WTC11 (cell line): ENCODE data around the gene IQCE. TPM values are rescaled to one million over a fixed set of nuclear protein-coding genes. Genes with fewer than 3 reads are reported as not detected.

Experiments
- ATAC-seq: fragments of 200-7000 bp; cut with Tn5 transposase; 2 replicates; pipeline ENCODE4 v1.10.0; 2021; ENCODE audit warnings: mild to moderate bottlenecking, moderate library complexity
- CTCF ChIA-PET: fragments of 300-600 bp; sonication (Branson Sonifier 250); formaldehyde crosslinking; loops from one replicate; lab custom pipeline; 2021; ENCODE audit warnings: antibody characterized with exemption; lab: Charles Lee
- POLR2A ChIA-PET: fragments of 350-600 bp; sonication (Branson Sonifier 250); formaldehyde crosslinking; loops from one replicate; lab custom pipeline; 2021; ENCODE audit warnings: antibody characterized with exemption; lab: Charles Lee
- DNase-seq: peaks from one replicate; pipeline ENCODE4 v3.0.0; 2021; ENCODE audit warnings: low spot score
- H3K27ac Mint-ChIP-seq: 2 replicates; pipeline ENCODE4 v1.8.0; 2021; ENCODE audit warnings: mixed read lengths
- H3K27me3 Mint-ChIP-seq: 2 replicates; pipeline ENCODE4 v1.8.0; 2021; ENCODE audit warnings: low read depth, mild to moderate bottlenecking, moderate library complexity, mixed read lengths
- H3K36me3 Mint-ChIP-seq: 2 replicates; pipeline ENCODE4 v1.8.0; 2021; ENCODE audit warnings: mixed read lengths
- H3K4me1 Mint-ChIP-seq: 2 replicates; pipeline ENCODE4 v1.8.0; 2022; ENCODE audit warnings: mixed read lengths
- H3K4me3 Mint-ChIP-seq: 2 replicates; pipeline ENCODE4 v1.8.0; 2021; ENCODE audit warnings: mild to moderate bottlenecking, moderate library complexity, mixed read lengths
- H3K9me3 Mint-ChIP-seq: 2 replicates; pipeline ENCODE4 v1.8.0; 2021; ENCODE audit warnings: mixed read lengths
- CREM ChIP-seq: sonication (generic); formaldehyde crosslinking; IDR thresholded peaks from 2 replicates; pipeline ENCODE4 v1.8.1; 2022; ENCODE audit warnings: mild to moderate bottlenecking, missing genetic modification reagents, moderate library complexity
- ESRRA ChIP-seq: sonication (generic); formaldehyde crosslinking; IDR thresholded peaks from 2 replicates; pipeline ENCODE4 v1.8.1; 2022; ENCODE audit warnings: mild to moderate bottlenecking, missing genetic modification reagents, borderline replicate concordance
- ETV6 ChIP-seq: sonication (generic); formaldehyde crosslinking; IDR thresholded peaks from 2 replicates; pipeline ENCODE4 v1.8.1; 2022; ENCODE audit warnings: mild to moderate bottlenecking, missing genetic modification reagents
- FOXK1 ChIP-seq: sonication (generic); formaldehyde crosslinking; IDR thresholded peaks from 2 replicates; pipeline ENCODE4 v1.8.0; 2022; ENCODE audit warnings: mild to moderate bottlenecking, moderate library complexity, missing genetic modification reagents
- JUN ChIP-seq: sonication (generic); formaldehyde crosslinking; IDR thresholded peaks from 2 replicates; pipeline ENCODE4 v1.8.0; 2023; ENCODE audit warnings: mild to moderate bottlenecking, missing genetic modification reagents
- NFATC4 ChIP-seq: fragments of 250-450 bp; sonication (Bioruptor Pico); IDR thresholded peaks from 2 replicates; pipeline ENCODE4 v1.9.0; 2021; ENCODE audit warnings: mild to moderate bottlenecking
- SP1 ChIP-seq: sonication (generic); formaldehyde crosslinking; conservative IDR thresholded peaks from 2 replicates; pipeline ENCODE4 v1.8.1; 2022; ENCODE audit warnings: missing genetic modification reagents
- TEAD1 ChIP-seq: sonication (generic); formaldehyde crosslinking; IDR thresholded peaks from 2 replicates; pipeline ENCODE4 v1.8.0; 2022; ENCODE audit warnings: mild to moderate bottlenecking, missing genetic modification reagents
- TEAD4 ChIP-seq: sonication (generic); formaldehyde crosslinking; IDR thresholded peaks from 2 replicates; pipeline ENCODE4 v1.8.0; 2022; ENCODE audit warnings: mild to moderate bottlenecking, missing genetic modification reagents
- ZNF219 ChIP-seq: sonication (generic); formaldehyde crosslinking; IDR thresholded peaks from 2 replicates; pipeline ENCODE4 v1.8.0; 2023; ENCODE audit warnings: missing genetic modification reagents, mild to moderate bottlenecking, borderline replicate concordance
- ZNF416 ChIP-seq: fragments of 250-450 bp; sonication (Bioruptor Pico); IDR thresholded peaks from 2 replicates; pipeline ENCODE4 v1.9.0; 2021; ENCODE audit warnings: mild to moderate bottlenecking, inconsistent platforms
- total RNA-seq: library from RNA; stranded (reverse); gene quantifications from 3 replicates; pipeline ENCODE4 v1.2.3, GENCODE V29; 2021
- TF ChIP-seq, protein P1 (sequence below): sonication (generic); formaldehyde crosslinking; IDR thresholded peaks from 2 replicates; pipeline ENCODE4 v1.8.1; 2022; ENCODE audit warnings: missing genetic modification reagents, borderline replicate concordance
- TF ChIP-seq, protein P2 (sequence below): sonication (generic); formaldehyde crosslinking; IDR thresholded peaks from 2 replicates; pipeline ENCODE4 v1.8.1; 2023; ENCODE audit warnings: mild to moderate bottlenecking, moderate library complexity, missing genetic modification reagents
- TF ChIP-seq, protein P3 (sequence below): sonication (generic); formaldehyde crosslinking; IDR thresholded peaks from 2 replicates; pipeline ENCODE4 v1.8.1; 2022; ENCODE audit warnings: low read depth, mild to moderate bottlenecking, moderate library complexity, missing genetic modification reagents, borderline replicate concordance
- TF ChIP-seq, protein P4 (sequence below): sonication (generic); formaldehyde crosslinking; IDR thresholded peaks from 2 replicates; pipeline ENCODE4 v1.8.1; 2023; ENCODE audit warnings: mild to moderate bottlenecking, missing genetic modification reagents, borderline replicate concordance
- TF ChIP-seq, protein P5 (sequence below): sonication (generic); formaldehyde crosslinking; conservative IDR thresholded peaks from 2 replicates; pipeline ENCODE4 v1.8.1; 2022; ENCODE audit warnings: mild to moderate bottlenecking, missing genetic modification reagents
- TF ChIP-seq, protein P6 (sequence below): sonication (generic); formaldehyde crosslinking; IDR thresholded peaks from 2 replicates; pipeline ENCODE4 v1.8.0; 2022; ENCODE audit warnings: mild to moderate bottlenecking, missing genetic modification reagents
- TF ChIP-seq, protein P7 (sequence below): fragments of 250-450 bp; sonication (Bioruptor Pico); IDR thresholded peaks from 2 replicates; pipeline ENCODE4 v1.9.0; 2021; ENCODE audit warnings: mild to moderate bottlenecking
- TF ChIP-seq, protein P8 (sequence below): sonication (generic); formaldehyde crosslinking; IDR thresholded peaks from 2 replicates; pipeline ENCODE4 v1.8.0; 2023; ENCODE audit warnings: missing genetic modification reagents
- TF ChIP-seq, protein P9 (sequence below): sonication (generic); formaldehyde crosslinking; IDR thresholded peaks from 2 replicates; pipeline ENCODE4 v1.8.0; 2022; ENCODE audit warnings: missing genetic modification reagents

The IQCE gene
- total RNA-seq, 1 experiment from 2014 or later, result 4.4 TPM

DNA sequence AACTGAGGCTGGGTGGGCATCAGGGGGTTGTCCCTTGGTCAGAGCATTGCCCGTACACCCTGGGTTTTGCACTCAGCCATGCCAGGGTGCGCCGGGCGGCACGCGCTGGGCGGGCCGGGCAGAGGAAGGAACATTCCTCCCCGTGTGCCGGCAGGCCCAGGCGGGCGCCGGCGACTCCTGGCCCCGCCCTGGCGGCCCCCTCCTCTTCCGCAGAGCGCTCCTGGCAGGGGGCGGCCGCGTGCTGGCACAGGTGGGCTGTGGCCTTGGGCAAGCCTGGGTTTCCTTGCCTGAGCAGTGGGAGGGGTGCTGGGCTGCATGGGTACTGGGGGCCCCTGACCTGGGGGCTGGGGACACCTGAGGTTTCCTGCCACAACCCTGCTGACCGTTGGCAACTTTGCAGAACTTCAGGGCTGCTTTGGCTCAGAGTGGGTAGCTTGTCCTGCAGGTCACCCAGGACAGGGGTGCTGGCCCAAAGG is 35.3 kb upstream of the IQCE start:
- peak overlapping the region; percentile 84; the same call in 1 of the 2 replicates for H3K27ac Mint-ChIP-seq
- POLR2A ChIA-PET, result interaction anchor here (0.7 to 1.6 kb wide), 4 partner anchors 26 to 148 kb away, joined by 3 to 4 read pairs (median 3); partner anchors contain the start of gene IQCE
- peak; percentile 2; the same call in 1 of the 2 replicates for ATAC-seq
- peak overlapping the region; percentile 56 for H3K4me3 Mint-ChIP-seq
- CTCF ChIA-PET, result interaction anchor here (0.6 to 7.1 kb wide), 9 partner anchors 20 to 1531 kb away, joined by 3 to 65 read pairs (median 4); partner anchors contain the start of gene BRAT1
- peak; percentile 60 for DNase-seq
- H3K9me3 Mint-ChIP-seq, result no peaks in the 10 kb centered on the region
- peaks cover 12% of the 10 kb centered on the region for H3K27me3 Mint-ChIP-seq
- H3K4me1 Mint-ChIP-seq, result peaks cover 41% of the 10 kb centered on the region
- peaks cover 5% of the 10 kb centered on the region; the same call in 1 of the 2 replicates for H3K36me3 Mint-ChIP-seq
- TF ChIP-seq, protein P1, sequence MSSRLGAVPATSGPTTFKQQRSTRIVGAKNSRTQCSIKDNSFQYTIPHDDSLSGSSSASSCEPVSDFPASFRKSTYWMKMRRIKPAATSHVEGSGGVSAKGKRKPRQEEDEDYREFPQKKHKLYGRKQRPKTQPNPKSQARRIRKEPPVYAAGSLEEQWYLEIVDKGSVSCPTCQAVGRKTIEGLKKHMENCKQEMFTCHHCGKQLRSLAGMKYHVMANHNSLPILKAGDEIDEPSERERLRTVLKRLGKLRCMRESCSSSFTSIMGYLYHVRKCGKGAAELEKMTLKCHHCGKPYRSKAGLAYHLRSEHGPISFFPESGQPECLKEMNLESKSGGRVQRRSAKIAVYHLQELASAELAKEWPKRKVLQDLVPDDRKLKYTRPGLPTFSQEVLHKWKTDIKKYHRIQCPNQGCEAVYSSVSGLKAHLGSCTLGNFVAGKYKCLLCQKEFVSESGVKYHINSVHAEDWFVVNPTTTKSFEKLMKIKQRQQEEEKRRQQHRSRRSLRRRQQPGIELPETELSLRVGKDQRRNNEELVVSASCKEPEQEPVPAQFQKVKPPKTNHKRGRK (CRISPR knock-in tag), result no peak
- TF ChIP-seq JUN (CRISPR knock-in tag) (no peak), TEAD1 (CRISPR knock-in tag) (0 out of 2 replicates have a peak, but pooled peaks have one; percentile 35), CREM (CRISPR knock-in tag) (no peak), ETV6 (CRISPR knock-in tag) (peak; percentile 57; the same call in 1 of the 2 replicates), NFATC4 (CRISPR knock-in tag) (no peak), FOXK1 (0 out of 2 replicates have a peak, but pooled peaks have one; percentile 29), ESRRA (CRISPR knock-in tag) (0 out of 2 replicates have a peak, but pooled peaks have one; percentile 19), ZNF416 (CRISPR knock-in tag) (no peak), SP1 (CRISPR knock-in tag) (peak; percentile 66), ZNF219 (no peak), TEAD4 (CRISPR knock-in tag) (no peak)
- TF ChIP-seq, protein P2, sequence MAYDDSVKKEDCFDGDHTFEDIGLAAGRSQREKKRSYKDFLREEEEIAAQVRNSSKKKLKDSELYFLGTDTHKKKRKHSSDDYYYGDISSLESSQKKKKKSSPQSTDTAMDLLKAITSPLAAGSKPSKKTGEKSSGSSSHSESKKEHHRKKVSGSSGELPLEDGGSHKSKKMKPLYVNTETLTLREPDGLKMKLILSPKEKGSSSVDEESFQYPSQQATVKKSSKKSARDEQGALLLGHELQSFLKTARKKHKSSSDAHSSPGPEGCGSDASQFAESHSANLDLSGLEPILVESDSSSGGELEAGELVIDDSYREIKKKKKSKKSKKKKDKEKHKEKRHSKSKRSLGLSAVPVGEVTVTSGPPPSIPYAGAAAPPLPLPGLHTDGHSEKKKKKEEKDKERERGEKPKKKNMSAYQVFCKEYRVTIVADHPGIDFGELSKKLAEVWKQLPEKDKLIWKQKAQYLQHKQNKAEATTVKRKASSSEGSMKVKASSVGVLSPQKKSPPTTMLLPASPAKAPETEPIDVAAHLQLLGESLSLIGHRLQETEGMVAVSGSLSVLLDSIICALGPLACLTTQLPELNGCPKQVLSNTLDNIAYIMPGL, result no peak
- TF ChIP-seq, protein P3, sequence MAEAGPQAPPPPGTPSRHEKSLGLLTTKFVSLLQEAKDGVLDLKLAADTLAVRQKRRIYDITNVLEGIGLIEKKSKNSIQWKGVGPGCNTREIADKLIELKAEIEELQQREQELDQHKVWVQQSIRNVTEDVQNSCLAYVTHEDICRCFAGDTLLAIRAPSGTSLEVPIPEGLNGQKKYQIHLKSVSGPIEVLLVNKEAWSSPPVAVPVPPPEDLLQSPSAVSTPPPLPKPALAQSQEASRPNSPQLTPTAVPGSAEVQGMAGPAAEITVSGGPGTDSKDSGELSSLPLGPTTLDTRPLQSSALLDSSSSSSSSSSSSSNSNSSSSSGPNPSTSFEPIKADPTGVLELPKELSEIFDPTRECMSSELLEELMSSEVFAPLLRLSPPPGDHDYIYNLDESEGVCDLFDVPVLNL, result no peak
- TF ChIP-seq, protein P4, sequence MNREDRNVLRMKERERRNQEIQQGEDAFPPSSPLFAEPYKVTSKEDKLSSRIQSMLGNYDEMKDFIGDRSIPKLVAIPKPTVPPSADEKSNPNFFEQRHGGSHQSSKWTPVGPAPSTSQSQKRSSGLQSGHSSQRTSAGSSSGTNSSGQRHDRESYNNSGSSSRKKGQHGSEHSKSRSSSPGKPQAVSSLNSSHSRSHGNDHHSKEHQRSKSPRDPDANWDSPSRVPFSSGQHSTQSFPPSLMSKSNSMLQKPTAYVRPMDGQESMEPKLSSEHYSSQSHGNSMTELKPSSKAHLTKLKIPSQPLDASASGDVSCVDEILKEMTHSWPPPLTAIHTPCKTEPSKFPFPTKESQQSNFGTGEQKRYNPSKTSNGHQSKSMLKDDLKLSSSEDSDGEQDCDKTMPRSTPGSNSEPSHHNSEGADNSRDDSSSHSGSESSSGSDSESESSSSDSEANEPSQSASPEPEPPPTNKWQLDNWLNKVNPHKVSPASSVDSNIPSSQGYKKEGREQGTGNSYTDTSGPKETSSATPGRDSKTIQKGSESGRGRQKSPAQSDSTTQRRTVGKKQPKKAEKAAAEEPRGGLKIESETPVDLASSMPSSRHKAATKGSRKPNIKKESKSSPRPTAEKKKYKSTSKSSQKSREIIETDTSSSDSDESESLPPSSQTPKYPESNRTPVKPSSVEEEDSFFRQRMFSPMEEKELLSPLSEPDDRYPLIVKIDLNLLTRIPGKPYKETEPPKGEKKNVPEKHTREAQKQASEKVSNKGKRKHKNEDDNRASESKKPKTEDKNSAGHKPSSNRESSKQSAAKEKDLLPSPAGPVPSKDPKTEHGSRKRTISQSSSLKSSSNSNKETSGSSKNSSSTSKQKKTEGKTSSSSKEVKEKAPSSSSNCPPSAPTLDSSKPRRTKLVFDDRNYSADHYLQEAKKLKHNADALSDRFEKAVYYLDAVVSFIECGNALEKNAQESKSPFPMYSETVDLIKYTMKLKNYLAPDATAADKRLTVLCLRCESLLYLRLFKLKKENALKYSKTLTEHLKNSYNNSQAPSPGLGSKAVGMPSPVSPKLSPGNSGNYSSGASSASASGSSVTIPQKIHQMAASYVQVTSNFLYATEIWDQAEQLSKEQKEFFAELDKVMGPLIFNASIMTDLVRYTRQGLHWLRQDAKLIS (CRISPR knock-in tag), result no peak
- TF ChIP-seq, protein P5, sequence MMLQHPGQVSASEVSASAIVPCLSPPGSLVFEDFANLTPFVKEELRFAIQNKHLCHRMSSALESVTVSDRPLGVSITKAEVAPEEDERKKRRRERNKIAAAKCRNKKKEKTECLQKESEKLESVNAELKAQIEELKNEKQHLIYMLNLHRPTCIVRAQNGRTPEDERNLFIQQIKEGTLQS (CRISPR knock-in tag), result no peak
- TF ChIP-seq, protein P6, sequence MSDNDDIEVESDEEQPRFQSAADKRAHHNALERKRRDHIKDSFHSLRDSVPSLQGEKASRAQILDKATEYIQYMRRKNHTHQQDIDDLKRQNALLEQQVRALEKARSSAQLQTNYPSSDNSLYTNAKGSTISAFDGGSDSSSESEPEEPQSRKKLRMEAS (CRISPR knock-in tag), result no peak; the same call in 1 of the 2 replicates
- TF ChIP-seq, protein P7, sequence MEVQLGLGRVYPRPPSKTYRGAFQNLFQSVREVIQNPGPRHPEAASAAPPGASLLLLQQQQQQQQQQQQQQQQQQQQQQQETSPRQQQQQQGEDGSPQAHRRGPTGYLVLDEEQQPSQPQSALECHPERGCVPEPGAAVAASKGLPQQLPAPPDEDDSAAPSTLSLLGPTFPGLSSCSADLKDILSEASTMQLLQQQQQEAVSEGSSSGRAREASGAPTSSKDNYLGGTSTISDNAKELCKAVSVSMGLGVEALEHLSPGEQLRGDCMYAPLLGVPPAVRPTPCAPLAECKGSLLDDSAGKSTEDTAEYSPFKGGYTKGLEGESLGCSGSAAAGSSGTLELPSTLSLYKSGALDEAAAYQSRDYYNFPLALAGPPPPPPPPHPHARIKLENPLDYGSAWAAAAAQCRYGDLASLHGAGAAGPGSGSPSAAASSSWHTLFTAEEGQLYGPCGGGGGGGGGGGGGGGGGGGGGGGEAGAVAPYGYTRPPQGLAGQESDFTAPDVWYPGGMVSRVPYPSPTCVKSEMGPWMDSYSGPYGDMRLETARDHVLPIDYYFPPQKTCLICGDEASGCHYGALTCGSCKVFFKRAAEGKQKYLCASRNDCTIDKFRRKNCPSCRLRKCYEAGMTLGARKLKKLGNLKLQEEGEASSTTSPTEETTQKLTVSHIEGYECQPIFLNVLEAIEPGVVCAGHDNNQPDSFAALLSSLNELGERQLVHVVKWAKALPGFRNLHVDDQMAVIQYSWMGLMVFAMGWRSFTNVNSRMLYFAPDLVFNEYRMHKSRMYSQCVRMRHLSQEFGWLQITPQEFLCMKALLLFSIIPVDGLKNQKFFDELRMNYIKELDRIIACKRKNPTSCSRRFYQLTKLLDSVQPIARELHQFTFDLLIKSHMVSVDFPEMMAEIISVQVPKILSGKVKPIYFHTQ (CRISPR knock-in tag), result no peak
- TF ChIP-seq, protein P8, sequence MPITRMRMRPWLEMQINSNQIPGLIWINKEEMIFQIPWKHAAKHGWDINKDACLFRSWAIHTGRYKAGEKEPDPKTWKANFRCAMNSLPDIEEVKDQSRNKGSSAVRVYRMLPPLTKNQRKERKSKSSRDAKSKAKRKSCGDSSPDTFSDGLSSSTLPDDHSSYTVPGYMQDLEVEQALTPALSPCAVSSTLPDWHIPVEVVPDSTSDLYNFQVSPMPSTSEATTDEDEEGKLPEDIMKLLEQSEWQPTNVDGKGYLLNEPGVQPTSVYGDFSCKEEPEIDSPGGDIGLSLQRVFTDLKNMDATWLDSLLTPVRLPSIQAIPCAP (CRISPR knock-in tag), result no peak
- TF ChIP-seq, protein P9, sequence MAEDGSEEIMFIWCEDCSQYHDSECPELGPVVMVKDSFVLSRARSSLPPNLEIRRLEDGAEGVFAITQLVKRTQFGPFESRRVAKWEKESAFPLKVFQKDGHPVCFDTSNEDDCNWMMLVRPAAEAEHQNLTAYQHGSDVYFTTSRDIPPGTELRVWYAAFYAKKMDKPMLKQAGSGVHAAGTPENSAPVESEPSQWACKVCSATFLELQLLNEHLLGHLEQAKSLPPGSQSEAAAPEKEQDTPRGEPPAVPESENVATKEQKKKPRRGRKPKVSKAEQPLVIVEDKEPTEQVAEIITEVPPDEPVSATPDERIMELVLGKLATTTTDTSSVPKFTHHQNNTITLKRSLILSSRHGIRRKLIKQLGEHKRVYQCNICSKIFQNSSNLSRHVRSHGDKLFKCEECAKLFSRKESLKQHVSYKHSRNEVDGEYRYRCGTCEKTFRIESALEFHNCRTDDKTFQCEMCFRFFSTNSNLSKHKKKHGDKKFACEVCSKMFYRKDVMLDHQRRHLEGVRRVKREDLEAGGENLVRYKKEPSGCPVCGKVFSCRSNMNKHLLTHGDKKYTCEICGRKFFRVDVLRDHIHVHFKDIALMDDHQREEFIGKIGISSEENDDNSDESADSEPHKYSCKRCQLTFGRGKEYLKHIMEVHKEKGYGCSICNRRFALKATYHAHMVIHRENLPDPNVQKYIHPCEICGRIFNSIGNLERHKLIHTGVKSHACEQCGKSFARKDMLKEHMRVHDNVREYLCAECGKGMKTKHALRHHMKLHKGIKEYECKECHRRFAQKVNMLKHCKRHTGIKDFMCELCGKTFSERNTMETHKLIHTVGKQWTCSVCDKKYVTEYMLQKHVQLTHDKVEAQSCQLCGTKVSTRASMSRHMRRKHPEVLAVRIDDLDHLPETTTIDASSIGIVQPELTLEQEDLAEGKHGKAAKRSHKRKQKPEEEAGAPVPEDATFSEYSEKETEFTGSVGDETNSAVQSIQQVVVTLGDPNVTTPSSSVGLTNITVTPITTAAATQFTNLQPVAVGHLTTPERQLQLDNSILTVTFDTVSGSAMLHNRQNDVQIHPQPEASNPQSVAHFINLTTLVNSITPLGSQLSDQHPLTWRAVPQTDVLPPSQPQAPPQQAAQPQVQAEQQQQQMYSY, result 0 out of 2 replicates have a peak, but pooled peaks have one; percentile 13
